Measurements from ENCODE around the gene TBC1D8.

Gene TBC1D8

GRCh38 chr2:100957996-100958653 is 193.1 kb downstream of the TBC1D8 start:
- ATAC-seq: peak; percentile 60
- TF ChIP-seq ISL1 (CRISPR knock-in tag; IDR thresholded peaks at IDR 0.05): no peak
- TF ChIP-seq, protein P1, sequence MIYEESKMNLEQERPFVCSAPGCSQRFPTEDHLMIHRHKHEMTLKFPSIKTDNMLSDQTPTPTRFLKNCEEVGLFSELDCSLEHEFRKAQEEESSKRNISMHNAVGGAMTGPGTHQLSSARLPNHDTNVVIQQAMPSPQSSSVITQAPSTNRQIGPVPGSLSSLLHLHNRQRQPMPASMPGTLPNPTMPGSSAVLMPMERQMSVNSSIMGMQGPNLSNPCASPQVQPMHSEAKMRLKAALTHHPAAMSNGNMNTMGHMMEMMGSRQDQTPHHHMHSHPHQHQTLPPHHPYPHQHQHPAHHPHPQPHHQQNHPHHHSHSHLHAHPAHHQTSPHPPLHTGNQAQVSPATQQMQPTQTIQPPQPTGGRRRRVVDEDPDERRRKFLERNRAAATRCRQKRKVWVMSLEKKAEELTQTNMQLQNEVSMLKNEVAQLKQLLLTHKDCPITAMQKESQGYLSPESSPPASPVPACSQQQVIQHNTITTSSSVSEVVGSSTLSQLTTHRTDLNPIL (CRISPR knock-in tag; IDR thresholded peaks at IDR 0.05; ENCODE audit: low read depth): no peak
- no peak for TF ChIP-seq RARB (CRISPR knock-in tag; IDR thresholded peaks at IDR 0.05)
- no peak for TF ChIP-seq BACH2 (CRISPR knock-in tag; IDR thresholded peaks at IDR 0.05; ENCODE audit: borderline replicate concordance)
- TF ChIP-seq, protein P2, sequence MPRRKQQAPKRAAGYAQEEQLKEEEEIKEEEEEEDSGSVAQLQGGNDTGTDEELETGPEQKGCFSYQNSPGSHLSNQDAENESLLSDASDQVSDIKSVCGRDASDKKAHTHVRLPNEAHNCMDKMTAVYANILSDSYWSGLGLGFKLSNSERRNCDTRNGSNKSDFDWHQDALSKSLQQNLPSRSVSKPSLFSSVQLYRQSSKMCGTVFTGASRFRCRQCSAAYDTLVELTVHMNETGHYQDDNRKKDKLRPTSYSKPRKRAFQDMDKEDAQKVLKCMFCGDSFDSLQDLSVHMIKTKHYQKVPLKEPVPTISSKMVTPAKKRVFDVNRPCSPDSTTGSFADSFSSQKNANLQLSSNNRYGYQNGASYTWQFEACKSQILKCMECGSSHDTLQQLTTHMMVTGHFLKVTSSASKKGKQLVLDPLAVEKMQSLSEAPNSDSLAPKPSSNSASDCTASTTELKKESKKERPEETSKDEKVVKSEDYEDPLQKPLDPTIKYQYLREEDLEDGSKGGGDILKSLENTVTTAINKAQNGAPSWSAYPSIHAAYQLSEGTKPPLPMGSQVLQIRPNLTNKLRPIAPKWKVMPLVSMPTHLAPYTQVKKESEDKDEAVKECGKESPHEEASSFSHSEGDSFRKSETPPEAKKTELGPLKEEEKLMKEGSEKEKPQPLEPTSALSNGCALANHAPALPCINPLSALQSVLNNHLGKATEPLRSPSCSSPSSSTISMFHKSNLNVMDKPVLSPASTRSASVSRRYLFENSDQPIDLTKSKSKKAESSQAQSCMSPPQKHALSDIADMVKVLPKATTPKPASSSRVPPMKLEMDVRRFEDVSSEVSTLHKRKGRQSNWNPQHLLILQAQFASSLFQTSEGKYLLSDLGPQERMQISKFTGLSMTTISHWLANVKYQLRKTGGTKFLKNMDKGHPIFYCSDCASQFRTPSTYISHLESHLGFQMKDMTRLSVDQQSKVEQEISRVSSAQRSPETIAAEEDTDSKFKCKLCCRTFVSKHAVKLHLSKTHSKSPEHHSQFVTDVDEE (CRISPR knock-in tag; IDR thresholded peaks at IDR 0.05): no peak
- TF ChIP-seq TCF4 (CRISPR knock-in tag; IDR thresholded peaks at IDR 0.05; ENCODE audit: borderline replicate concordance): no peak
- no peak for TF ChIP-seq ESRRG (CRISPR knock-in tag; IDR thresholded peaks at IDR 0.05)
- TF ChIP-seq ZFP30 (CRISPR knock-in tag; IDR thresholded peaks at IDR 0.05): no peak
- no peak for TF ChIP-seq CSDC2 (CRISPR knock-in tag; IDR thresholded peaks at IDR 0.05)
- no peak for TF ChIP-seq ZNF70 (CRISPR knock-in tag; IDR thresholded peaks at IDR 0.05)
- TF ChIP-seq, protein P3, sequence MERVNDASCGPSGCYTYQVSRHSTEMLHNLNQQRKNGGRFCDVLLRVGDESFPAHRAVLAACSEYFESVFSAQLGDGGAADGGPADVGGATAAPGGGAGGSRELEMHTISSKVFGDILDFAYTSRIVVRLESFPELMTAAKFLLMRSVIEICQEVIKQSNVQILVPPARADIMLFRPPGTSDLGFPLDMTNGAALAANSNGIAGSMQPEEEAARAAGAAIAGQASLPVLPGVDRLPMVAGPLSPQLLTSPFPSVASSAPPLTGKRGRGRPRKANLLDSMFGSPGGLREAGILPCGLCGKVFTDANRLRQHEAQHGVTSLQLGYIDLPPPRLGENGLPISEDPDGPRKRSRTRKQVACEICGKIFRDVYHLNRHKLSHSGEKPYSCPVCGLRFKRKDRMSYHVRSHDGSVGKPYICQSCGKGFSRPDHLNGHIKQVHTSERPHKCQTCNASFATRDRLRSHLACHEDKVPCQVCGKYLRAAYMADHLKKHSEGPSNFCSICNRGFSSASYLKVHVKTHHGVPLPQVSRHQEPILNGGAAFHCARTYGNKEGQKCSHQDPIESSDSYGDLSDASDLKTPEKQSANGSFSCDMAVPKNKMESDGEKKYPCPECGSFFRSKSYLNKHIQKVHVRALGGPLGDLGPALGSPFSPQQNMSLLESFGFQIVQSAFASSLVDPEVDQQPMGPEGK (CRISPR knock-in tag; IDR thresholded peaks at IDR 0.05; ENCODE audit: borderline replicate concordance): no peak
- TF ChIP-seq ARNTL (CRISPR knock-in tag; IDR thresholded peaks at IDR 0.05; ENCODE audit: borderline replicate concordance, low read depth): no peak
- TF ChIP-seq ZNF565 (CRISPR knock-in tag; conservative IDR thresholded peaks at IDR 0.05; ENCODE audit: low read depth): no peak
- no peak for TF ChIP-seq PPARA (CRISPR knock-in tag; IDR thresholded peaks at IDR 0.05; ENCODE audit: borderline replicate concordance)
- TF ChIP-seq, protein P4, sequence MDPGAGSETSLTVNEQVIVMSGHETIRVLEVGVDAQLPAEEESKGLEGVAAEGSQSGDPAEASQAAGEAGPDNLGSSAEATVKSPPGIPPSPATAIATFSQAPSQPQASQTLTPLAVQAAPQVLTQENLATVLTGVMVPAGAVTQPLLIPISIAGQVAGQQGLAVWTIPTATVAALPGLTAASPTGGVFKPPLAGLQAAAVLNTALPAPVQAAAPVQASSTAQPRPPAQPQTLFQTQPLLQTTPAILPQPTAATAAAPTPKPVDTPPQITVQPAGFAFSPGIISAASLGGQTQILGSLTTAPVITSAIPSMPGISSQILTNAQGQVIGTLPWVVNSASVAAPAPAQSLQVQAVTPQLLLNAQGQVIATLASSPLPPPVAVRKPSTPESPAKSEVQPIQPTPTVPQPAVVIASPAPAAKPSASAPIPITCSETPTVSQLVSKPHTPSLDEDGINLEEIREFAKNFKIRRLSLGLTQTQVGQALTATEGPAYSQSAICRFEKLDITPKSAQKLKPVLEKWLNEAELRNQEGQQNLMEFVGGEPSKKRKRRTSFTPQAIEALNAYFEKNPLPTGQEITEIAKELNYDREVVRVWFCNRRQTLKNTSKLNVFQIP (CRISPR knock-in tag; IDR thresholded peaks at IDR 0.05; ENCODE audit: borderline replicate concordance, low read depth): no peak

All from SK-N-SH treated with all-trans-retinoic acid at 6 μM for 48 hours (cell line).